ENCODE results near the gene RNF207.

DNA sequence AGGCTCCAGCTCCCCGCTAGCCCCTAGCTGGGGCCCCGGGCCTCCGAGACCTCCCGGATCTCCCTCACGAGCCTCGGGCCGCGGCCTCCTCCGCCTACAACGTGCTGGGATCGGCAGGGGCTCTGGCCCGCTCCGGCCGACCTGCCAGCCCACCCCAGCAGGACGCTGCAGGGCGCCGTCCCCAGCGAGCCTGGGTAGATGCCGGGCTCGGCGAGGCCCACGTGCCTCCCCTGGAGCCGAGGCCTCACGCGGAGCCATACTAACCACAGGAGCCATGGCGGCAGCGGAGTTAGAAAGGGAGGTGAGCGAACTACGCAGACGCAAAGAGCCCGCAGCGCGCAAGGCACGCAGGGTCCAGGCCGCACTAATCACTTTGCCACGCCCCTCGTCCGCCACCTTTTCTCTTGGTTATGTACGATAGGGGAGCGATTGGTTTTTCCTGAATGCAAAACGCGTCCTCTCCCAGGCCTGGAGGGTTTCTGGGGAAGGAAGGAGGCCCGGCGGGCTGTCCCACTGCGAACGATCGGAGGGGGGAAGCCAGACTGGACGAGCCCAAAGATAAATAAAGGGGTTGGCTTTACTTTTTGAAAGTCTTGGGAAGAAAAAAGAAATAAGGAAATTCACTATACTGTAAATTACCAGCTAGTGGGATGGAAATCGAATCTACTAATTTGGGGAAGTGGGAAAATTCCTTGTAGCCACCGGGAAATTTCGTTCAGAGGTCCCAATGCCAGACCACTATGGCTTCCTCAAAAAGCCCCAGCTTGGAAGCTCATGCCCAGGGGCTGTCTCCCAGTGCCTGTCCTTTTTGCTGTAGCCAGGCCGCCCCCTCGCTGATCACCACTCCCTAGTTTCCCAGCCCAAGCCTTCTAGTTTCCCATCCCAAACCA is 6.4 kb upstream of the RNF207 start, which contains the start of gene RPL22:
- TF ChIP-seq, protein P1, sequence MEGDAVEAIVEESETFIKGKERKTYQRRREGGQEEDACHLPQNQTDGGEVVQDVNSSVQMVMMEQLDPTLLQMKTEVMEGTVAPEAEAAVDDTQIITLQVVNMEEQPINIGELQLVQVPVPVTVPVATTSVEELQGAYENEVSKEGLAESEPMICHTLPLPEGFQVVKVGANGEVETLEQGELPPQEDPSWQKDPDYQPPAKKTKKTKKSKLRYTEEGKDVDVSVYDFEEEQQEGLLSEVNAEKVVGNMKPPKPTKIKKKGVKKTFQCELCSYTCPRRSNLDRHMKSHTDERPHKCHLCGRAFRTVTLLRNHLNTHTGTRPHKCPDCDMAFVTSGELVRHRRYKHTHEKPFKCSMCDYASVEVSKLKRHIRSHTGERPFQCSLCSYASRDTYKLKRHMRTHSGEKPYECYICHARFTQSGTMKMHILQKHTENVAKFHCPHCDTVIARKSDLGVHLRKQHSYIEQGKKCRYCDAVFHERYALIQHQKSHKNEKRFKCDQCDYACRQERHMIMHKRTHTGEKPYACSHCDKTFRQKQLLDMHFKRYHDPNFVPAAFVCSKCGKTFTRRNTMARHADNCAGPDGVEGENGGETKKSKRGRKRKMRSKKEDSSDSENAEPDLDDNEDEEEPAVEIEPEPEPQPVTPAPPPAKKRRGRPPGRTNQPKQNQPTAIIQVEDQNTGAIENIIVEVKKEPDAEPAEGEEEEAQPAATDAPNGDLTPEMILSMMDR (conservative IDR thresholded peaks at IDR 0.05; ENCODE audit: low read length) = no peak
- no peak for TF ChIP-seq EZH2phosphoT487 (IDR thresholded peaks at IDR 0.05; ENCODE audit: borderline replicate concordance)

All from Loucy (cell line).